Parathyroid adenoma (tissue), 2 donors: Measurements from ENCODE around the gene CAST.
A peak's percentile ranks its signal among the peaks of the same experiment; 100 is the strongest.

Source experiments
- H2AFZ ChIP-seq: fragments of 300-600 bp; sonication (generic); one replicate; pipeline ENCODE4 v1.7.0; 2017; ENCODE audit warnings: antibody characterized with exemption, mild to moderate bottlenecking
- H3K27ac ChIP-seq: fragments of 300-600 bp; sonication (generic); one replicate; pipeline ENCODE4 v1.7.0; 2017
- H3K27me3 ChIP-seq: fragments of 300-600 bp; sonication (generic); one replicate; pipeline ENCODE4 v1.7.0; 2017; ENCODE audit warnings: low read length; ENCODE audit not compliant: control insufficient read depth, insufficient read depth
- H3K36me3 ChIP-seq: fragments of 300-600 bp; sonication (generic); one replicate; pipeline ENCODE4 v1.7.0; 2017; ENCODE audit warnings: low read length; ENCODE audit not compliant: control insufficient read depth, insufficient read depth
- H3K4me1 ChIP-seq: fragments of 300-600 bp; sonication (generic); one replicate; pipeline ENCODE4 v1.7.0; 2017; ENCODE audit warnings: control low read depth
- H3K4me2 ChIP-seq: fragments of 300-600 bp; sonication (generic); one replicate; pipeline ENCODE4 v1.7.0; 2017; ENCODE audit warnings: low read length
- H3K4me3 ChIP-seq: fragments of 300-600 bp; sonication (generic); one replicate; pipeline ENCODE4 v1.7.0; 2017; ENCODE audit warnings: low read depth, low read length
- H3K79me2 ChIP-seq: fragments of 300-600 bp; sonication (generic); one replicate; pipeline ENCODE4 v1.7.0; 2017; ENCODE audit warnings: control low read depth
- H3K9ac ChIP-seq: fragments of 300-600 bp; sonication (generic); one replicate; pipeline ENCODE4 v1.7.0; 2017; ENCODE audit warnings: mild to moderate bottlenecking
- H3K9me3 ChIP-seq: fragments of 300-600 bp; sonication (generic); one replicate; pipeline ENCODE4 v1.7.0; 2017; ENCODE audit warnings: low read length; ENCODE audit not compliant: control insufficient read depth
- TF ChIP-seq, protein P1 (sequence below): fragments of 300-600 bp; sonication (generic); IDR thresholded peaks from one replicate; pipeline ENCODE4 v1.7.0; 2017; ENCODE audit warnings: antibody characterized with exemption, mild to moderate bottlenecking
- donor health status: primary hyperparathyroidism.

CAST gene

GRCh38 chr5:96716007-96716406, 53.8 kb downstream of the CAST start:
- H2AFZ ChIP-seq, result no peak overlapping the region
- TF ChIP-seq, protein P1, sequence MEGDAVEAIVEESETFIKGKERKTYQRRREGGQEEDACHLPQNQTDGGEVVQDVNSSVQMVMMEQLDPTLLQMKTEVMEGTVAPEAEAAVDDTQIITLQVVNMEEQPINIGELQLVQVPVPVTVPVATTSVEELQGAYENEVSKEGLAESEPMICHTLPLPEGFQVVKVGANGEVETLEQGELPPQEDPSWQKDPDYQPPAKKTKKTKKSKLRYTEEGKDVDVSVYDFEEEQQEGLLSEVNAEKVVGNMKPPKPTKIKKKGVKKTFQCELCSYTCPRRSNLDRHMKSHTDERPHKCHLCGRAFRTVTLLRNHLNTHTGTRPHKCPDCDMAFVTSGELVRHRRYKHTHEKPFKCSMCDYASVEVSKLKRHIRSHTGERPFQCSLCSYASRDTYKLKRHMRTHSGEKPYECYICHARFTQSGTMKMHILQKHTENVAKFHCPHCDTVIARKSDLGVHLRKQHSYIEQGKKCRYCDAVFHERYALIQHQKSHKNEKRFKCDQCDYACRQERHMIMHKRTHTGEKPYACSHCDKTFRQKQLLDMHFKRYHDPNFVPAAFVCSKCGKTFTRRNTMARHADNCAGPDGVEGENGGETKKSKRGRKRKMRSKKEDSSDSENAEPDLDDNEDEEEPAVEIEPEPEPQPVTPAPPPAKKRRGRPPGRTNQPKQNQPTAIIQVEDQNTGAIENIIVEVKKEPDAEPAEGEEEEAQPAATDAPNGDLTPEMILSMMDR, result no peak
- peak overlapping the region; percentile 16 for H3K4me2 ChIP-seq
- no peak overlapping the region for H3K9ac ChIP-seq
- no peaks in the 10 kb centered on the region for H3K36me3 ChIP-seq
- H3K27me3 ChIP-seq, result no peaks in the 10 kb centered on the region
- H3K79me2 ChIP-seq, result peaks cover 57% of the 10 kb centered on the region
- no peaks in the 10 kb centered on the region for H3K9me3 ChIP-seq
- H3K4me1 ChIP-seq, result peaks cover 15% of the 10 kb centered on the region
- no peak overlapping the region for H3K27ac ChIP-seq
- H3K4me3 ChIP-seq, result no peak overlapping the region

- Histone ChIP-seq H3K79me2 (peaks cover 56% of the 10 kb centered on the region), H3K4me3 (no peak overlapping the region), H3K4me1 (peaks cover 15% of the 10 kb centered on the region), H3K36me3 (no peaks in the 10 kb centered on the region), H3K27ac (no peak overlapping the region), H3K27me3 (no peaks in the 10 kb centered on the region), H3K9me3 (no peaks in the 10 kb centered on the region), H3K9ac (no peak overlapping the region), H3K4me2 (no peak overlapping the region), H2AFZ (no peak overlapping the region)
- TF ChIP-seq, protein P1, result no peak
Measured at GRCh38 chr5:96716716-96717115, 54.5 kb downstream of the CAST start.

- TF ChIP-seq, protein P1, result no peak
- Histone ChIP-seq H3K36me3 (no peaks in the 10 kb centered on the region), H2AFZ (no peak overlapping the region), H3K79me2 (peaks cover 45% of the 10 kb centered on the region), H3K27me3 (no peaks in the 10 kb centered on the region), H3K9me3 (no peaks in the 10 kb centered on the region), H3K9ac (no peak overlapping the region), H3K4me2 (no peak overlapping the region), H3K4me3 (no peak overlapping the region), H3K4me1 (peaks cover 11% of the 10 kb centered on the region), H3K27ac (no peak overlapping the region)
Measured at GRCh38 chr5:96717874-96718273, 55.7 kb downstream of the CAST start.

GRCh38 chr5:96718635-96719077, 56.5 kb downstream of the CAST start:
- Histone ChIP-seq H3K4me1 (peaks cover 11% of the 10 kb centered on the region), H3K79me2 (peaks cover 39% of the 10 kb centered on the region), H3K27me3 (no peaks in the 10 kb centered on the region), H2AFZ (no peak overlapping the region), H3K27ac (no peak overlapping the region), H3K4me3 (no peak overlapping the region), H3K9me3 (no peaks in the 10 kb centered on the region), H3K36me3 (no peaks in the 10 kb centered on the region), H3K9ac (no peak overlapping the region), H3K4me2 (no peak overlapping the region)
- TF ChIP-seq, protein P1, result no peak

- peaks cover 8% of the 10 kb centered on the region for H3K4me1 ChIP-seq
Measured at GRCh38 chr5:96720408-96720807, 58.2 kb downstream of the CAST start.

More at GRCh38 chr5:96720408-96720807, 58.2 kb downstream of the CAST start:
- H3K4me3 ChIP-seq, result no peak overlapping the region
- no peaks in the 10 kb centered on the region for H3K36me3 ChIP-seq
- TF ChIP-seq, protein P1, result no peak
- no peak overlapping the region for H2AFZ ChIP-seq
- H3K79me2 ChIP-seq, result peaks cover 37% of the 10 kb centered on the region
- no peaks in the 10 kb centered on the region for H3K9me3 ChIP-seq
- no peak overlapping the region for H3K4me2 ChIP-seq
- no peak overlapping the region for H3K27ac ChIP-seq
- no peak overlapping the region for H3K9ac ChIP-seq
- no peaks in the 10 kb centered on the region for H3K27me3 ChIP-seq
